ENCODE data around the gene CYTH1. TPM values are rescaled to one million over a fixed set of nuclear protein-coding genes. Genes with fewer than 3 reads are reported as not detected.

CYTH1 gene
- total RNA-seq, 4 donors from 2014 or later = 6.2 to 56.1 (median 44.3) TPM

- DNase-seq = no peak
- intact Hi-C loops (cut with DNase I; ENCODE audit: low total_unique reads) = no loop called here
These were observed 117.3 kb downstream of the CYTH1 start for GRCh38 chr17:78664476-78665386.

DNA sequence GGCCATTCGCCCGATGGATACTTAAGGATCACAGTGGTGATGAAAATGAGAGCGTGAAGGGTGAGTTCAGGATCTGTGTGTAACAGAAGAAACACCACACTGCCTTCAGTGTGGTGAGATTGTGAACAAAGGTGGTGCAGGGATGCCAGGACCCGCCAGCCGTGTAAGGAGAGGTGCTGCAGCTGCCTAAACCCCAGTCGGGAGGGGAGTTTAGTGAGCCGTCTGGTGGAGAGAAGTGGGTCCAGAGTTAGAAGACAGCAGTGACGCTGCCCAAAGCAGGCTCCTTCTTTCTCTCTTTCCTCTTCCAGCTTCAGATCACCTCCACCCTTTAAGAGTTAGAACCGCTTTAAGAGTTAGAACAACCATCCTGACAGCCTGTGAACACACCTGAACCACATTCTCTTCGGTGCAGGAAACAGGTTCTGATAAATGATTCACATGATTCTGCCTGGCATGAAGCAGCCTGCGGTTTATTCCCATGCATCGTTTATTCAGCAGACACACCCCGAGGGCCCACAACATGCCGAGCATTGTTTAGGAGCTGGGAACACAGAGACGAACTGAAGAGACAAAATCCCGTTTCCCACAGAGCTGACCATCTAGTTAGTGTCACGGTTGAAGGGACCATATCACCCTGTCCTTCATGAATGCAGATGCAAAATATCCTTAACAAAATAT, 120.8 kb downstream of the CYTH1 start:
- no peak for DNase-seq
- Histone ChIP-seq H3K4me3 (no peak overlapping the region), H3K27ac (no peak overlapping the region), H3K9me3 (no peaks in the 10 kb centered on the region), H3K36me3 (no peaks in the 10 kb centered on the region), H3K4me1 (no peaks in the 10 kb centered on the region), H3K27me3 (no peaks in the 10 kb centered on the region)
- intact Hi-C loops (cut with DNase I; ENCODE audit: low total_unique reads) = no loop called here
- TF ChIP-seq, protein P1, sequence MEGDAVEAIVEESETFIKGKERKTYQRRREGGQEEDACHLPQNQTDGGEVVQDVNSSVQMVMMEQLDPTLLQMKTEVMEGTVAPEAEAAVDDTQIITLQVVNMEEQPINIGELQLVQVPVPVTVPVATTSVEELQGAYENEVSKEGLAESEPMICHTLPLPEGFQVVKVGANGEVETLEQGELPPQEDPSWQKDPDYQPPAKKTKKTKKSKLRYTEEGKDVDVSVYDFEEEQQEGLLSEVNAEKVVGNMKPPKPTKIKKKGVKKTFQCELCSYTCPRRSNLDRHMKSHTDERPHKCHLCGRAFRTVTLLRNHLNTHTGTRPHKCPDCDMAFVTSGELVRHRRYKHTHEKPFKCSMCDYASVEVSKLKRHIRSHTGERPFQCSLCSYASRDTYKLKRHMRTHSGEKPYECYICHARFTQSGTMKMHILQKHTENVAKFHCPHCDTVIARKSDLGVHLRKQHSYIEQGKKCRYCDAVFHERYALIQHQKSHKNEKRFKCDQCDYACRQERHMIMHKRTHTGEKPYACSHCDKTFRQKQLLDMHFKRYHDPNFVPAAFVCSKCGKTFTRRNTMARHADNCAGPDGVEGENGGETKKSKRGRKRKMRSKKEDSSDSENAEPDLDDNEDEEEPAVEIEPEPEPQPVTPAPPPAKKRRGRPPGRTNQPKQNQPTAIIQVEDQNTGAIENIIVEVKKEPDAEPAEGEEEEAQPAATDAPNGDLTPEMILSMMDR (IDR thresholded peaks at IDR 0.05) = no peak
- no peak for TF ChIP-seq POLR2A (IDR thresholded peaks at IDR 0.05)

More at GRCh38 chr17:78664476-78665386, 117.3 kb downstream of the CYTH1 start:
- H3K36me3 ChIP-seq = no peaks in the 10 kb centered on the region
- H3K27ac ChIP-seq = no peak overlapping the region
- H3K27me3 ChIP-seq = no peaks in the 10 kb centered on the region
- H3K4me3 ChIP-seq = no peak overlapping the region
- H3K4me1 ChIP-seq = no peaks in the 10 kb centered on the region
- no peaks in the 10 kb centered on the region for H3K9me3 ChIP-seq
- TF ChIP-seq, protein P1 (IDR thresholded peaks at IDR 0.05) = no peak
- no peak for TF ChIP-seq POLR2A (IDR thresholded peaks at IDR 0.05)

DNA sequence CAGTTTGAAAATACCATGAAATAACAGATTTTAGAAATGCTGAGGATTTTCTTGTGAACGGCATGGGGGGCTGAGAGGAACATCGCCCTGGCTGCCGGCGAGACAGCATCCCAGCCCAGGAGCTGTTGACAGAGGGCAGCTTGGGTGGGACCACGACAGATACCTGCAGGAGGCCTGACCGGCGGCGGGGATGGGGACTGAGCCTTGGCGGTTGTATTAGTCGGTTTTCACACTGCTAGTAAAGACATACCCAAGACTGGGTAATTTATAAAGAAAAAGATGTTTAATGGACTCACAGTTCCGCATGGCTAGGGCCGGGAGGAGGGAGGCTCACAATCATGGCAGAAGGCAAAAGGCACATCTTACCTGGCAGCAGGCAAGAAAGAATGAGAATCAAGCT, 122.5 kb downstream of the CYTH1 start:
- H3K27ac ChIP-seq = no peak overlapping the region
- DNase-seq = no peak

DNA sequence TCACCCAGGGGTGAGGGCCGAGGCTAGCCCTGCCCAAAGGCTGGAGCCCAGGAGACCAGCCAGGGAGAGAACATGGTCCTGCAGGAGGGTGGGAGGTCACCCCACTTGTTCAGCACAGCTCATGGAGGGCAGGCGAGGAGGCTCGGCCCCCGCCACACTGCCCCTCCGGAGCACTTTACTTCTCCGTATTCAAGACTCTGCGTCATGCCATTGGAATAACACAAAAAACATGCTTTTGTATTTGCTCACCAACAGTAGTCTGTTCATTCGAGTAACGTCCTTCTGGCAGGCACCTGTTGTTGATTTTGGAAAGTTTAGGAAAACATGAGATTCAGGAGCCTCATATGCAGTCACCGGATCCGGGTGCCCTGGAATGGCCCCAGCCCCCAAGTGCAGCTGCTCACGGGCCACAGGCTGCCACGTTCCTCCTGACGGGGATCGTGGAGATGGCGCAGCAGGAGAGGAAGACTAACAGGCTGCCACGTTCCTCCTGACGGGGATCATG, 123.7 kb downstream of the CYTH1 start:
- Histone ChIP-seq H3K4me1 (no peaks in the 10 kb centered on the region), H3K36me3 (no peaks in the 10 kb centered on the region), H3K9me3 (no peaks in the 10 kb centered on the region), H3K27me3 (no peaks in the 10 kb centered on the region), H3K4me3 (no peak overlapping the region), H3K27ac (no peak overlapping the region)
- intact Hi-C loops (cut with DNase I; ENCODE audit: low total_unique reads) = no loop called here
- TF ChIP-seq, protein P1 (IDR thresholded peaks at IDR 0.05) = no peak
- no peak for TF ChIP-seq POLR2A (IDR thresholded peaks at IDR 0.05)
- no peak for DNase-seq

More for the DNA sequence above, 122.5 kb downstream of the CYTH1 start:
- TF ChIP-seq, protein P1 (IDR thresholded peaks at IDR 0.05) = no peak
- TF ChIP-seq POLR2A (IDR thresholded peaks at IDR 0.05) = no peak
- H3K27me3 ChIP-seq = no peaks in the 10 kb centered on the region
- H3K36me3 ChIP-seq = no peaks in the 10 kb centered on the region
- H3K9me3 ChIP-seq = no peaks in the 10 kb centered on the region
- H3K4me3 ChIP-seq = no peak overlapping the region
- no peaks in the 10 kb centered on the region for H3K4me1 ChIP-seq
- intact Hi-C loops (cut with DNase I; ENCODE audit: low total_unique reads) = no loop called here
